Stimulated activated CD8-positive, alpha-beta memory T cell treated with anti-CD3 and anti-CD28 coated beads, Interleukin-12 subunit alpha, Interleukin-12 subunit beta, amount 100 ng/mL, for 24 hours (primary cell): Measurements from ENCODE around the gene TEX264.

Source experiments
- DNase-seq: peaks from one replicate; pipeline ENCODE4 v3.0.0-alpha.2; 2020; ENCODE audit errors: extremely low read depth

The TEX264 gene

DNA sequence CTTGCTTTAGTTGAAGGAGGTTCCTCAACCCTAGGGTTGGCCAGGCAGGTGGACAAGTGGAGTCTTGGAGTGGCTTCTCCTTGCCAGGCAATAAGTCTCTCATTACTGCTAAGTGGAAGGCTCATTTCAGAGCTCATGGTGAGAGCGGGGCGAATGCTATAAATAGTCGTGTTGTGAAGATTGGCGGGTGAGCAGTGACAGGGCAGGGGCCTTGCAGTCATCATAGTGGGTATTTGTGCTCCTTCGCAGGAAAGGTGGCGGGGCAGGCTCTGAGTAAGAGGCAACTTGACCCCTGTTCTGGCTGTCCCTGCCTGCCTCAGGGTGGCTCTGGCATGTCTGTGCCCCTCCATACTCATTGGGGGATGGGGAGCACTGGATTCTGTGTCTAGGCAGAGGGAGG, 27.2 kb downstream of the TEX264 start:
- no peak for DNase-seq

- no peak for DNase-seq
Measured at GRCh38 chr3:51700403-51700802, 29.4 kb downstream of the TEX264 start.

DNA sequence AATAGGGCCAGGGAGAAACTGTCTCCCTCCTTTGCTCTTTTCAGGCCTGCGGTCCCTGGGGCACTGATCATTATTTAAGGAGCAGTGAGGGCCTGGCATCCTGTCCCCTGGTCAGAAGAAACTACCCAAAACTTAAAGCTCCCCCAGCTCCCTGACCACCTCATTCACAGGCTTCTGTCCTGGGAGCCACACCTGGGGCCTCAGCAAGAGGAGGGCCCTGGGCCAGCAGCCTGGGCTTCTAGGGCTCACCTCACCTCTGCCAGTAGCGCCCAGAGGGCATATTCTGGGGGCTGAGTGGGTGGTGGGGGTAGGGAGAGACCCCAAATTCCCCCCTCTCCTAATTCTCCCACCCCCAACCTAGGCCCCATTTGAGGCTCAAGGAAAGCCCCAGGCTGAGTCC, 31.1 kb downstream of the TEX264 start:
- no peak for DNase-seq

GRCh38 chr3:51703068-51703760, 32.2 kb downstream of the TEX264 start:
- DNase-seq, result no peak

- DNase-seq, result no peak
Measured at GRCh38 chr3:51703761-51704510, 32.9 kb downstream of the TEX264 start.

- no peak for DNase-seq
Measured at GRCh38 chr3:51704511-51704950, 33.5 kb downstream of the TEX264 start.

- no peak for DNase-seq
Measured at GRCh38 chr3:51705276-51706020, 34.4 kb downstream of the TEX264 start.

DNA sequence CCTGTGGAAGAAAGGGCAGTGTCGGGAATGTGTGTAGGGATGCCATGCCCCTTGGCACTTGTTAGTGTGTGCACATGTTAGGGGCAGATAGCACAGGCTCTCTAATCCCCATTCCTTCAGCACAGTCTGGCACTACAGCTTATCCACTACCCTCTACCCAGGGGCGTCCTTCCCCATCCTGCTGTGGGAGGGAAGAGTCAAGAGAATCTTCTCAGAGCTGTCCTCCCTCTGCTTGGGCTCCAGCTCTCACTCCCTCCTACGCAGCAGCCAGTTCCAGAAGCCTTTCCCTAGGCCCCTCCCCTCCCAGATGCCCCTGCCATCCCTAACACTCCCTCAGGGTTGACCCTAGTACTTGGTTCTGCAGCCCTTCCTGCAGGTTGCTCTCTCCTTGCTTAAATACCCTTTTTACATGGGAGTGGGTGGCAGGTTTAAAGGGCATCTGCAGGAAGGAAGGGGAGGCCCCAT, 35.0 kb downstream of the TEX264 start:
- no peak for DNase-seq

DNA sequence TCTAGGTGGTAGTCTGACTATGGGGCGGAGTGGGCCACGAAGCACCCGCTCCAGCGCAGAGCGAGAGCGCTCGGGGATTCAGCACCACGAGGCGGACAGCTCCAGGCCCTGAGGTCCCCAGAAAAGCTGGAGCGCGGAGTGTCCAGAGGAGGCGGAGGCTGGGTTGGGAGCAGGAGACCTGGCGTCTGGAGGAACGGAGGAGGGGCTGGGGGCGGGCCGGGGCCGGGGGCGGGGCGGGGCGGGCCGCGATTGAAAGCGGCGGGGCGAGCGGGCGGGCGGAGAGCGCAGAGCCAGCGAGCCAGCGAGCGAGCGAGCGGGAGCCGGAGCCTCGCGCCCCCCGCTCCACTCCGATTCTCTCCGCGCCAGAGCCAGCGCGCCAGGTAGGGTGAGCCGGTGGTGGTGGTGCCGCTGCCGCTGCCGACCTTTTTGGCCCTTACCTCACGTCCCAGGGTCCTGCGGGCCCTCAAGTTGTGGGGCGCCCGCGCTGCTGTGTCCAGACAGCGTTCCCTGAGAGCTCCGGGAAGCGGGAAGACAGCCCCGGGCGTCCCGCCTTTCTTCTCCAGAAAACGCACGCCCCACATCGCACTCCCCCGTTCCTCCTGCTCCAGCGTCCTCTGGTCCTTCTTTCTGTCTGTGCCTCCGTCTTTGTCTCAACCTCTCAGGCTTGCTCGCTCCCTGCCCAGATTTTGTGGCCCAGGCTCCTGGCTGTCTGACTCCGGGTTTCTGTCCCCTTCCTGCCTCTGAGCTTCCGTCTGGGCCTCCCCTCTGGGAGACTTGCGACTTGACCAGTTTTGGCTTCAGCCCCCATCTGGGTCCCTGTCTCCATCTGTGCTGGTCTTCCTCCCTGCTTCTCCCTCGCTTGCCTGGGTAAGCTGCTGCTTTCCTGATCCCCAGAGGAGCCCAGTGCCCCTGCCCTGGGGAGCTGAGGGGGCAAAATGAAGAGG, 36.0 kb downstream of the TEX264 start, which contains the start of gene GRM2:
GRM2 (plus strand) TSS at position 281 of the 944 bp plus-strand sequence. CDS start 1,916 bp downstream, outside the sequence.
- no peak for DNase-seq

DNA sequence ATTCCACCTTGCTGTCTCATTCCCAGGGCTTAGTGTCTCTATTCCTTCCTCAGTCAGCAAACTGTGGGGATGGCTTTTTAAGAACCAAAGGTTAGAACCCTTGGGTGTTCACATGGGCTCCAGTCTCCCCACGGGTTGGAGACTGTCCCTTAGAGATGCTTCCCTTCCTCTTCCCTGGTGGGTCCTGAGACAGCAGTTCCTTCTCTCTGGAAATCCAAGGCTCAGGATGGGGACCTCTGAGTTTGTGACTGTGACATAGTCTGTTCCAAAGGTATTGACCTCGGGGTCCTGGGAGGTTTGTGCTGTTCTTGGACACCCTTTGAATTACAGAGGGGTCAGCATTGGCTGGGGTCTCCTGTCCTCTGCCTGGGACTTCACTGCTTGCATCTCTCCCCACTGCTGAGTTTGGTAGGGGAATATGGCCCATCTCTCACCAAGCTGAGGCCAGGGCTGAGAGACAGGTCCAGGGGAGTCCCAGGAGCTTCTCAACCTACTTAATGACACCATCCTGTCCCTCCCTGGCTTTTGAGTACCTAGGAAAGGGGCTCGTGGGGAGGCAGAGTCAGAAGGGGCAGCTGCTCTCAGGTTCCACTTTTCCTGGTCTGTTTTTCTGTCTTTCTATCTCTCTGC, 37.3 kb downstream of the TEX264 start:
- DNase-seq, result no peak

DNA sequence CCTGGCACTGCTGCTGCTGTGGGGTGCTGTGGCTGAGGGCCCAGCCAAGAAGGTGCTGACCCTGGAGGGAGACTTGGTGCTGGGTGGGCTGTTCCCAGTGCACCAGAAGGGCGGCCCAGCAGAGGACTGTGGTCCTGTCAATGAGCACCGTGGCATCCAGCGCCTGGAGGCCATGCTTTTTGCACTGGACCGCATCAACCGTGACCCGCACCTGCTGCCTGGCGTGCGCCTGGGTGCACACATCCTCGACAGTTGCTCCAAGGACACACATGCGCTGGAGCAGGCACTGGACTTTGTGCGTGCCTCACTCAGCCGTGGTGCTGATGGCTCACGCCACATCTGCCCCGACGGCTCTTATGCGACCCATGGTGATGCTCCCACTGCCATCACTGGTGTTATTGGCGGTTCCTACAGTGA, 38.0 kb downstream of the TEX264 start:
- no peak for DNase-seq

DNA sequence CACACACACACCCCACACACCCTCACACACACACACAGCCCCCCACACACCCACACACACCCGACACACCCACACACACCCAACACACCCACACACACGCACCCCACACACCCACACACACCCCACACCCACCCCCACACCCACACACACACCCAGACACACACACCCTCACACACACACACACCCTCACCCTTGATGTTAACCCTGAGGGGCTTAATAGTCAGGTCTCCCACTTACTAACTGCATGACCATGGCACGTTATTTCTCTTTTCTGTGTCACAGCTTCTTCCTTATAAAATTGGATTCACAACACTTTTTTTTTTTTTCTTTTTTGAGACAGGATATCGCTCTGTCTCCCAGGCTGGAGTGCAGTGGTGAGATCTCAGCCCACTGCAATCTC, 38.6 kb downstream of the TEX264 start:
- DNase-seq, result no peak

GRCh38 chr3:51710631-51711351, 39.7 kb downstream of the TEX264 start:
- DNase-seq, result no peak

DNA sequence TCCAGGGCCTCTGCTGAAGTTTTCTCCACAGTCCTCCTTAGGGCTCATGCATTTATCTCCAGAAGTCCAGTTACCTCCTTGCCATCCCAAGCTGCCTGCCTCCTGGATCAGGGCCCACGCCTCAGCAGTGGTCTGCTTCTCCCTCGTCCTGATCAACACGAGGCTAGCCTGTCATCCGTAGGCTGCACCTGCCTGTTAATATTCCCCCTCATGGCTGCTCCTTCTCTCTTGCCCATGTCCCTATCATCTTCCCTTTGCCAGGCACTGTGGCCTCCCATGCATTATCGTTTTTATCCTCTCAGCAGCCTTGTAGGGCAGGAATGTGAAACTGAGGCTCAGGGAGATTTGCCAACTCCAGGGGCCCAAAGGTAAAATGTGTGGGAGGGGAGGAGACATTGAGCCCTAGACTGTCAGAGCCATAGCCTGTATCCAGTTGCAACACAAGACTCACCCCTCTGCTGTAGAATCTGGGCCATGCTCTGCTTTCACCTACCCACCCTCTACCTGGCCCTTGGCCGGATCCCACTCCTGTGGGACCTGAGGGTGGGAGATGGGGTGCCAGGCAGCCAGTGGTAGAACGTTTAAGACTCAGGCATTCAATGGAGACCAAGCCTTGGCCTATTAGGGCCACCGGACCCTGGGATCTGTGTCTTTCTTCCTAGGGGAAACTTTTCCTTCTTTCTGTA, 40.4 kb downstream of the TEX264 start:
- no peak for DNase-seq

DNA sequence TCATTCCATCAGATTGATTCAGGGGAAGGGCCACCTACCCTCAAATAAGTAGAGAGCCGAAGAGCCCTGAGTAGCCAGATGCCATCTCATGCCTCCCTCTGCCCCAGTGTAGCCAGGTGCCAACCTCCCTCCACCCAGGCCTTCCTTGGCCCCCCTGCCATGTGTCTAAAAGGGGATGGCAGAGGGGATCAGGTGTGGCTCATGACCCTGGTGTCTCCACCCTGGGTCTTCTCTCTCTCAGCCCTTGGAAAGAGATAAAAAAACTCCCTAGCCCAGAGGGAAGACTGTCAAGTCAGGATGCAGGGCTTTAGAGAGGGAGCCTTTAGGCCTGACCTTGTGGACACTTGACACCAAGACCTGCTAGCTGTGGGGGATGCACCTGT, 41.0 kb downstream of the TEX264 start:
- DNase-seq, result no peak

GRCh38 chr3:51712511-51712931, 41.5 kb downstream of the TEX264 start:
- DNase-seq, result no peak

DNA sequence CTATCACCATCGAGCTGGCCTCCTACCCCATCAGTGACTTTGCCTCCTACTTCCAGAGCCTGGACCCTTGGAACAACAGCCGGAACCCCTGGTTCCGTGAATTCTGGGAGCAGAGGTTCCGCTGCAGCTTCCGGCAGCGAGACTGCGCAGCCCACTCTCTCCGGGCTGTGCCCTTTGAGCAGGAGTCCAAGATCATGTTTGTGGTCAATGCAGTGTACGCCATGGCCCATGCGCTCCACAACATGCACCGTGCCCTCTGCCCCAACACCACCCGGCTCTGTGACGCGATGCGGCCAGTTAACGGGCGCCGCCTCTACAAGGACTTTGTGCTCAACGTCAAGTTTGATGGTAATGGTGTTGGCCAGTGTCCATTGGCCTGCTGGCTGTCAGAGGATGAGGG, 41.9 kb downstream of the TEX264 start:
- DNase-seq, result no peak

GRCh38 chr3:51715231-51715976, 44.4 kb downstream of the TEX264 start:
- DNase-seq, result no peak

DNA sequence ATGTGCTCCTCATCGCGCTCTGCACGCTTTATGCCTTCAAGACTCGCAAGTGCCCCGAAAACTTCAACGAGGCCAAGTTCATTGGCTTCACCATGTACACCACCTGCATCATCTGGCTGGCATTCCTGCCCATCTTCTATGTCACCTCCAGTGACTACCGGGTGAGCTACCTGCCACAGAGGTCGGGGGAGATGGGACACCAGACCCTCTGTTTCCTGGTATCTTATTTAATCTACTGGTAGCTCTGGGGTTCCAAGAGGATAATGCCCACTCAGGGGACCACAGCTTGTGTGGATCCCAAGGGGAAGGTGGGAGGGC, 44.9 kb downstream of the TEX264 start:
- DNase-seq, result no peak
